ENCODE results near the gene RAB28. TPM values are rescaled to one million over a fixed set of nuclear protein-coding genes. Genes with fewer than 3 reads are reported as not detected.

RAB28 gene
- total RNA-seq, 1 experiment from 2014 or later, result 17.1 TPM

DNA sequence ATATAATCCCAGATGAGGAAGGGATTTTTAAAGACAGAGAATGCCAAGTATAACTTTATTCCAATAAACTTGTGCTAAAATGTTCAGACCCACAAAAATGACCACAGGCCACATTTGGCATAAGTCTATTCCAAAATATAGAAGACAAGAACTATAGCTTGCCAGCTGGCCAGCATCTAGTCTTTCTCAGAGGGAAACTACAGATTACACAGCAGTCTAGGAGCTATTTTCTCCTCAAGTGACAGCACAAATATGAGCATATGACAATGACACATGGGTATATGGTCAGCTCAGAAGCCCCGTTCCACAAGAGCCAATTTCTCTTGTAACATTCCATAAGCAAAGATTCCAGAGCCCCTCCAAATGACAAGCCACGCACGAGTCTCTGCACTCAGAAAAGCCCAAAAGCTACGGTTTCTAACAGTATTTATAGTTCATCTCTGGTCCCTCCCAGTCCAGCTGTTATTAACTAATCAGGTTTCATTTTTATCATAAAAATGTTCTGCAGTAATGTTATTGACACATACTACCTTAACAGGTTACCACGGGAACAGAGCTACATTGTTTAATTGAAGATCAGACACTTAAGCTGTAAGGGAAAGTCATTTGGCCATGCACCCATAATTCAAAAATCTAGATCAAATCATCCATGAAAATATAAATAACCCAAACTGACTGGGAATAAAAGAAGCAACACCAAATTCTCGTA, 70.3 kb downstream of the RAB28 start (continued):
- TF ChIP-seq, protein P1, sequence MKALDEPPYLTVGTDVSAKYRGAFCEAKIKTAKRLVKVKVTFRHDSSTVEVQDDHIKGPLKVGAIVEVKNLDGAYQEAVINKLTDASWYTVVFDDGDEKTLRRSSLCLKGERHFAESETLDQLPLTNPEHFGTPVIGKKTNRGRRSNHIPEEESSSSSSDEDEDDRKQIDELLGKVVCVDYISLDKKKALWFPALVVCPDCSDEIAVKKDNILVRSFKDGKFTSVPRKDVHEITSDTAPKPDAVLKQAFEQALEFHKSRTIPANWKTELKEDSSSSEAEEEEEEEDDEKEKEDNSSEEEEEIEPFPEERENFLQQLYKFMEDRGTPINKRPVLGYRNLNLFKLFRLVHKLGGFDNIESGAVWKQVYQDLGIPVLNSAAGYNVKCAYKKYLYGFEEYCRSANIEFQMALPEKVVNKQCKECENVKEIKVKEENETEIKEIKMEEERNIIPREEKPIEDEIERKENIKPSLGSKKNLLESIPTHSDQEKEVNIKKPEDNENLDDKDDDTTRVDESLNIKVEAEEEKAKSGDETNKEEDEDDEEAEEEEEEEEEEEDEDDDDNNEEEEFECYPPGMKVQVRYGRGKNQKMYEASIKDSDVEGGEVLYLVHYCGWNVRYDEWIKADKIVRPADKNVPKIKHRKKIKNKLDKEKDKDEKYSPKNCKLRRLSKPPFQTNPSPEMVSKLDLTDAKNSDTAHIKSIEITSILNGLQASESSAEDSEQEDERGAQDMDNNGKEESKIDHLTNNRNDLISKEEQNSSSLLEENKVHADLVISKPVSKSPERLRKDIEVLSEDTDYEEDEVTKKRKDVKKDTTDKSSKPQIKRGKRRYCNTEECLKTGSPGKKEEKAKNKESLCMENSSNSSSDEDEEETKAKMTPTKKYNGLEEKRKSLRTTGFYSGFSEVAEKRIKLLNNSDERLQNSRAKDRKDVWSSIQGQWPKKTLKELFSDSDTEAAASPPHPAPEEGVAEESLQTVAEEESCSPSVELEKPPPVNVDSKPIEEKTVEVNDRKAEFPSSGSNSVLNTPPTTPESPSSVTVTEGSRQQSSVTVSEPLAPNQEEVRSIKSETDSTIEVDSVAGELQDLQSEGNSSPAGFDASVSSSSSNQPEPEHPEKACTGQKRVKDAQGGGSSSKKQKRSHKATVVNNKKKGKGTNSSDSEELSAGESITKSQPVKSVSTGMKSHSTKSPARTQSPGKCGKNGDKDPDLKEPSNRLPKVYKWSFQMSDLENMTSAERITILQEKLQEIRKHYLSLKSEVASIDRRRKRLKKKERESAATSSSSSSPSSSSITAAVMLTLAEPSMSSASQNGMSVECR (CRISPR knock-in tag; IDR thresholded peaks at IDR 0.05; ENCODE audit: borderline replicate concordance), result no peak
- TF ChIP-seq, protein P2, sequence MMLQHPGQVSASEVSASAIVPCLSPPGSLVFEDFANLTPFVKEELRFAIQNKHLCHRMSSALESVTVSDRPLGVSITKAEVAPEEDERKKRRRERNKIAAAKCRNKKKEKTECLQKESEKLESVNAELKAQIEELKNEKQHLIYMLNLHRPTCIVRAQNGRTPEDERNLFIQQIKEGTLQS (CRISPR knock-in tag; conservative IDR thresholded peaks at IDR 0.05), result no peak
- TF ChIP-seq TCF7 (CRISPR knock-in tag; IDR thresholded peaks at IDR 0.05; ENCODE audit: low read depth) (no peak), ZBTB21 (CRISPR knock-in tag; IDR thresholded peaks at IDR 0.05; ENCODE audit: borderline replicate concordance) (no peak), MXD4 (CRISPR knock-in tag; IDR thresholded peaks at IDR 0.05; ENCODE audit: borderline replicate concordance) (no peak), NFE2L1 (CRISPR knock-in tag; IDR thresholded peaks at IDR 0.05) (no peak), CREB1 (CRISPR knock-in tag; IDR thresholded peaks at IDR 0.05) (no peak), NR3C1 (CRISPR knock-in tag; conservative IDR thresholded peaks at IDR 0.05; ENCODE audit: low read depth) (no peak), ZNF121 (CRISPR knock-in tag; IDR thresholded peaks at IDR 0.05) (no peak), MYBL2 (CRISPR knock-in tag; IDR thresholded peaks at IDR 0.05) (no peak)
- TF ChIP-seq, protein P3, sequence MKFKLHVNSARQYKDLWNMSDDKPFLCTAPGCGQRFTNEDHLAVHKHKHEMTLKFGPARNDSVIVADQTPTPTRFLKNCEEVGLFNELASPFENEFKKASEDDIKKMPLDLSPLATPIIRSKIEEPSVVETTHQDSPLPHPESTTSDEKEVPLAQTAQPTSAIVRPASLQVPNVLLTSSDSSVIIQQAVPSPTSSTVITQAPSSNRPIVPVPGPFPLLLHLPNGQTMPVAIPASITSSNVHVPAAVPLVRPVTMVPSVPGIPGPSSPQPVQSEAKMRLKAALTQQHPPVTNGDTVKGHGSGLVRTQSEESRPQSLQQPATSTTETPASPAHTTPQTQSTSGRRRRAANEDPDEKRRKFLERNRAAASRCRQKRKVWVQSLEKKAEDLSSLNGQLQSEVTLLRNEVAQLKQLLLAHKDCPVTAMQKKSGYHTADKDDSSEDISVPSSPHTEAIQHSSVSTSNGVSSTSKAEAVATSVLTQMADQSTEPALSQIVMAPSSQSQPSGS (CRISPR knock-in tag; IDR thresholded peaks at IDR 0.05; ENCODE audit: borderline replicate concordance, low read depth), result no peak
- TF ChIP-seq, protein P4, sequence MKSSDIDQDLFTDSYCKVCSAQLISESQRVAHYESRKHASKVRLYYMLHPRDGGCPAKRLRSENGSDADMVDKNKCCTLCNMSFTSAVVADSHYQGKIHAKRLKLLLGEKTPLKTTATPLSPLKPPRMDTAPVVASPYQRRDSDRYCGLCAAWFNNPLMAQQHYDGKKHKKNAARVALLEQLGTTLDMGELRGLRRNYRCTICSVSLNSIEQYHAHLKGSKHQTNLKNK (CRISPR knock-in tag; IDR thresholded peaks at IDR 0.05), result no peak
- TF ChIP-seq, protein P5, sequence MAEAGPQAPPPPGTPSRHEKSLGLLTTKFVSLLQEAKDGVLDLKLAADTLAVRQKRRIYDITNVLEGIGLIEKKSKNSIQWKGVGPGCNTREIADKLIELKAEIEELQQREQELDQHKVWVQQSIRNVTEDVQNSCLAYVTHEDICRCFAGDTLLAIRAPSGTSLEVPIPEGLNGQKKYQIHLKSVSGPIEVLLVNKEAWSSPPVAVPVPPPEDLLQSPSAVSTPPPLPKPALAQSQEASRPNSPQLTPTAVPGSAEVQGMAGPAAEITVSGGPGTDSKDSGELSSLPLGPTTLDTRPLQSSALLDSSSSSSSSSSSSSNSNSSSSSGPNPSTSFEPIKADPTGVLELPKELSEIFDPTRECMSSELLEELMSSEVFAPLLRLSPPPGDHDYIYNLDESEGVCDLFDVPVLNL (CRISPR knock-in tag; IDR thresholded peaks at IDR 0.05; ENCODE audit: borderline replicate concordance, low read depth), result no peak

DNA sequence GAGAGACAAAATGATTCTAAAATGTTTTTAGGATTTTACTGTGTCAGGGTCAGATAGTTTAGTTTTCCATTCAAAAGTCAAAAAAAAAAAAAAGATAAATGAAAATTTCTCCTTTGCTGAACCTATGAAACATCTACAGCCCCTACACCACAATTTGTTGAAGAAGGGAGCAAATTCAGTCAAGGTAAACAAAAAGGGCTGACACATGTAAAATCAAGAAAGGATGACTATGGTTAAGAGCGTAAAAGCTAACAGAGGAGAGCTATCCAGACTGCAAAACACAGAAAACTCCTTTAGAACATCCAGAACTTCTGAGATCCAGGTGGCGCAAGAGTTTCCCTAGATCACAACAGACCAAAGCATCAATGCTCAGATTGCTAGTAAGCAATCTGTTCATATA, 72.2 kb downstream of the RAB28 start:
- no peak for ATAC-seq
- Mint-ChIP-seq H3K9me3 (peaks cover 5% of the 10 kb centered on the region), H3K27ac (no peak overlapping the region), H3K27me3 (ENCODE audit: low read depth) (no peaks in the 10 kb centered on the region), H3K4me3 (no peak overlapping the region), H3K4me1 (peaks cover 21% of the 10 kb centered on the region), H3K36me3 (peaks cover 12% of the 10 kb centered on the region)
- POLR2A ChIA-PET, result interaction anchor here (0.6 to 0.7 kb wide), 2 partner anchors 58 to 186 kb away, joined by 4 read pairs; no protein-coding TSS in a partner anchor
- TF ChIP-seq SOX15 (CRISPR knock-in tag; IDR thresholded peaks at IDR 0.05), result no peak
- no peak for TF ChIP-seq SP1 (CRISPR knock-in tag; conservative IDR thresholded peaks at IDR 0.05)
- no peak for TF ChIP-seq MYBL2 (CRISPR knock-in tag; IDR thresholded peaks at IDR 0.05)
- no peak for TF ChIP-seq NR2C2 (CRISPR knock-in tag; IDR thresholded peaks at IDR 0.05)
- TF ChIP-seq, protein P6, sequence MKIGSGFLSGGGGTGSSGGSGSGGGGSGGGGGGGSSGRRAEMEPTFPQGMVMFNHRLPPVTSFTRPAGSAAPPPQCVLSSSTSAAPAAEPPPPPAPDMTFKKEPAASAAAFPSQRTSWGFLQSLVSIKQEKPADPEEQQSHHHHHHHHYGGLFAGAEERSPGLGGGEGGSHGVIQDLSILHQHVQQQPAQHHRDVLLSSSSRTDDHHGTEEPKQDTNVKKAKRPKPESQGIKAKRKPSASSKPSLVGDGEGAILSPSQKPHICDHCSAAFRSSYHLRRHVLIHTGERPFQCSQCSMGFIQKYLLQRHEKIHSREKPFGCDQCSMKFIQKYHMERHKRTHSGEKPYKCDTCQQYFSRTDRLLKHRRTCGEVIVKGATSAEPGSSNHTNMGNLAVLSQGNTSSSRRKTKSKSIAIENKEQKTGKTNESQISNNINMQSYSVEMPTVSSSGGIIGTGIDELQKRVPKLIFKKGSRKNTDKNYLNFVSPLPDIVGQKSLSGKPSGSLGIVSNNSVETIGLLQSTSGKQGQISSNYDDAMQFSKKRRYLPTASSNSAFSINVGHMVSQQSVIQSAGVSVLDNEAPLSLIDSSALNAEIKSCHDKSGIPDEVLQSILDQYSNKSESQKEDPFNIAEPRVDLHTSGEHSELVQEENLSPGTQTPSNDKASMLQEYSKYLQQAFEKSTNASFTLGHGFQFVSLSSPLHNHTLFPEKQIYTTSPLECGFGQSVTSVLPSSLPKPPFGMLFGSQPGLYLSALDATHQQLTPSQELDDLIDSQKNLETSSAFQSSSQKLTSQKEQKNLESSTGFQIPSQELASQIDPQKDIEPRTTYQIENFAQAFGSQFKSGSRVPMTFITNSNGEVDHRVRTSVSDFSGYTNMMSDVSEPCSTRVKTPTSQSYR (CRISPR knock-in tag; IDR thresholded peaks at IDR 0.05), result no peak
- TF ChIP-seq, protein P7, sequence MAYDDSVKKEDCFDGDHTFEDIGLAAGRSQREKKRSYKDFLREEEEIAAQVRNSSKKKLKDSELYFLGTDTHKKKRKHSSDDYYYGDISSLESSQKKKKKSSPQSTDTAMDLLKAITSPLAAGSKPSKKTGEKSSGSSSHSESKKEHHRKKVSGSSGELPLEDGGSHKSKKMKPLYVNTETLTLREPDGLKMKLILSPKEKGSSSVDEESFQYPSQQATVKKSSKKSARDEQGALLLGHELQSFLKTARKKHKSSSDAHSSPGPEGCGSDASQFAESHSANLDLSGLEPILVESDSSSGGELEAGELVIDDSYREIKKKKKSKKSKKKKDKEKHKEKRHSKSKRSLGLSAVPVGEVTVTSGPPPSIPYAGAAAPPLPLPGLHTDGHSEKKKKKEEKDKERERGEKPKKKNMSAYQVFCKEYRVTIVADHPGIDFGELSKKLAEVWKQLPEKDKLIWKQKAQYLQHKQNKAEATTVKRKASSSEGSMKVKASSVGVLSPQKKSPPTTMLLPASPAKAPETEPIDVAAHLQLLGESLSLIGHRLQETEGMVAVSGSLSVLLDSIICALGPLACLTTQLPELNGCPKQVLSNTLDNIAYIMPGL (CRISPR knock-in tag; IDR thresholded peaks at IDR 0.05), result no peak
- TF ChIP-seq, protein P8, sequence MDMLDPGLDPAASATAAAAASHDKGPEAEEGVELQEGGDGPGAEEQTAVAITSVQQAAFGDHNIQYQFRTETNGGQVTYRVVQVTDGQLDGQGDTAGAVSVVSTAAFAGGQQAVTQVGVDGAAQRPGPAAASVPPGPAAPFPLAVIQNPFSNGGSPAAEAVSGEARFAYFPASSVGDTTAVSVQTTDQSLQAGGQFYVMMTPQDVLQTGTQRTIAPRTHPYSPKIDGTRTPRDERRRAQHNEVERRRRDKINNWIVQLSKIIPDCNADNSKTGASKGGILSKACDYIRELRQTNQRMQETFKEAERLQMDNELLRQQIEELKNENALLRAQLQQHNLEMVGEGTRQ (CRISPR knock-in tag; IDR thresholded peaks at IDR 0.05), result no peak
- no peak for TF ChIP-seq ZNF671 (CRISPR knock-in tag; IDR thresholded peaks at IDR 0.05)
- no peak for DNase-seq (ENCODE audit: low spot score)
- CTCF ChIA-PET, result interaction anchor here (0.7 to 1.6 kb wide), 2 partner anchors 19 to 51 kb away, joined by 3 to 6 read pairs; no protein-coding TSS in a partner anchor
